ENCODE data around the gene OTOP2. TPM values are rescaled to one million over a fixed set of nuclear protein-coding genes. Genes with fewer than 3 reads are reported as not detected.

The OTOP2 gene, protein sequence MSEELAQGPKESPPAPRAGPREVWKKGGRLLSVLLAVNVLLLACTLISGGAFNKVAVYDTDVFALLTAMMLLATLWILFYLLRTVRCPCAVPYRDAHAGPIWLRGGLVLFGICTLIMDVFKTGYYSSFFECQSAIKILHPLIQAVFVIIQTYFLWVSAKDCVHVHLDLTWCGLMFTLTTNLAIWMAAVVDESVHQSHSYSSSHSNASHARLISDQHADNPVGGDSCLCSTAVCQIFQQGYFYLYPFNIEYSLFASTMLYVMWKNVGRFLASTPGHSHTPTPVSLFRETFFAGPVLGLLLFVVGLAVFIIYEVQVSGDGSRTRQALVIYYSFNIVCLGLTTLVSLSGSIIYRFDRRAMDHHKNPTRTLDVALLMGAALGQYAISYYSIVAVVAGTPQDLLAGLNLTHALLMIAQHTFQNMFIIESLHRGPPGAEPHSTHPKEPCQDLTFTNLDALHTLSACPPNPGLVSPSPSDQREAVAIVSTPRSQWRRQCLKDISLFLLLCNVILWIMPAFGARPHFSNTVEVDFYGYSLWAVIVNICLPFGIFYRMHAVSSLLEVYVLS
- not detected in 2 replicates for polyA plus RNA-seq (2011; rRNA removed)
- not detected in 2 replicates for polyA minus RNA-seq (2011; rRNA and poly(A)+ RNA removed)

GRCh38 chr17:74924250-74924948 lies at the start of gene OTOP2:
Gene OTOP2 (plus strand): TSS chr17:74924273. CDS start chr17:74924633, 360 bp downstream.
- no peak for DNase-seq (ENCODE audit: low read depth, low spot score)
- Histone ChIP-seq H3K27ac (ENCODE audit: low read depth, low read length) (no peak within 1 kb of the TSS), H3K4me3 (ENCODE audit: low read depth, low read length) (peak within 1 kb of the TSS; percentile 36; the same call in 1 of the 2 replicates), H3K9me3 (ENCODE audit: control insufficient read depth, insufficient read depth, low read length) (no peaks in the 10 kb centered on the region; the same call in 1 of the 2 replicates), H3K27me3 (ENCODE audit: control insufficient read depth, insufficient read depth, low read length) (peaks cover 60% of the 10 kb centered on the region)
- ChIA-PET CTCF (interaction anchor here (0.6 to 3.9 kb wide), 9 partner anchors 10 to 133 kb away, joined by 3 to 40 read pairs (median 3); no protein-coding TSS in a partner anchor), POLR2A (no interaction called here)
- TF ChIP-seq, protein P1, sequence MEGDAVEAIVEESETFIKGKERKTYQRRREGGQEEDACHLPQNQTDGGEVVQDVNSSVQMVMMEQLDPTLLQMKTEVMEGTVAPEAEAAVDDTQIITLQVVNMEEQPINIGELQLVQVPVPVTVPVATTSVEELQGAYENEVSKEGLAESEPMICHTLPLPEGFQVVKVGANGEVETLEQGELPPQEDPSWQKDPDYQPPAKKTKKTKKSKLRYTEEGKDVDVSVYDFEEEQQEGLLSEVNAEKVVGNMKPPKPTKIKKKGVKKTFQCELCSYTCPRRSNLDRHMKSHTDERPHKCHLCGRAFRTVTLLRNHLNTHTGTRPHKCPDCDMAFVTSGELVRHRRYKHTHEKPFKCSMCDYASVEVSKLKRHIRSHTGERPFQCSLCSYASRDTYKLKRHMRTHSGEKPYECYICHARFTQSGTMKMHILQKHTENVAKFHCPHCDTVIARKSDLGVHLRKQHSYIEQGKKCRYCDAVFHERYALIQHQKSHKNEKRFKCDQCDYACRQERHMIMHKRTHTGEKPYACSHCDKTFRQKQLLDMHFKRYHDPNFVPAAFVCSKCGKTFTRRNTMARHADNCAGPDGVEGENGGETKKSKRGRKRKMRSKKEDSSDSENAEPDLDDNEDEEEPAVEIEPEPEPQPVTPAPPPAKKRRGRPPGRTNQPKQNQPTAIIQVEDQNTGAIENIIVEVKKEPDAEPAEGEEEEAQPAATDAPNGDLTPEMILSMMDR (IDR thresholded peaks at IDR 0.05; ENCODE audit: low read depth, low read length), result no peak

DNA sequence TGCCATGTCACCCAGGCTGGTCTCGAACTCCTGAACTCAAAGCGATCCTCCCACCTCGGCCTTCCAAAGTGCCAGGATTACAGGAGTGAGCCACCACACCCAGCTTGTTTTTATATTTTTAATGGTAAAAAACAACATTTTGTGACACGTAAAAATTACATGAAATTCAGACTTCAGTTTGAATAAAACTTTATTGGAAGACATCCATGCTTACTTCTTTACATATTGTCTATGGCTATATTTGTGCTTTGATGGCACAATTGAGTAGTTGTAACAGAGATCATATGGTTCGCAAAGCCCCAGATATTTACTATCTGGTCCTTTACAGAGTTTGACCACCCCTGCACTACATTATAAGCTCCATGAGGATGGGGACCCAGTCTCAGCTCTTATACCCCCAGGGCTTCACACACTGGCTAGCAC lies 49.4 kb upstream of the OTOP2 start:
- ChIA-PET POLR2A (no interaction called here), CTCF (interaction anchor here (1.5 to 4.1 kb wide), 4 partner anchors 10 to 87 kb away, joined by 7 to 29 read pairs (median 12); no protein-coding TSS in a partner anchor)
- TF ChIP-seq, protein P1 (IDR thresholded peaks at IDR 0.05; ENCODE audit: low read depth, low read length), result no peak
- Histone ChIP-seq H3K9me3 (ENCODE audit: control insufficient read depth, insufficient read depth, low read length) (no peaks in the 10 kb centered on the region; the same call in 1 of the 2 replicates), H3K27ac (ENCODE audit: low read depth, low read length) (no peak overlapping the region), H3K27me3 (ENCODE audit: control insufficient read depth, insufficient read depth, low read length) (peaks cover 13% of the 10 kb centered on the region), H3K4me3 (ENCODE audit: low read depth, low read length) (no peak overlapping the region)
- no peak for DNase-seq (ENCODE audit: low read depth, low spot score)

DNA sequence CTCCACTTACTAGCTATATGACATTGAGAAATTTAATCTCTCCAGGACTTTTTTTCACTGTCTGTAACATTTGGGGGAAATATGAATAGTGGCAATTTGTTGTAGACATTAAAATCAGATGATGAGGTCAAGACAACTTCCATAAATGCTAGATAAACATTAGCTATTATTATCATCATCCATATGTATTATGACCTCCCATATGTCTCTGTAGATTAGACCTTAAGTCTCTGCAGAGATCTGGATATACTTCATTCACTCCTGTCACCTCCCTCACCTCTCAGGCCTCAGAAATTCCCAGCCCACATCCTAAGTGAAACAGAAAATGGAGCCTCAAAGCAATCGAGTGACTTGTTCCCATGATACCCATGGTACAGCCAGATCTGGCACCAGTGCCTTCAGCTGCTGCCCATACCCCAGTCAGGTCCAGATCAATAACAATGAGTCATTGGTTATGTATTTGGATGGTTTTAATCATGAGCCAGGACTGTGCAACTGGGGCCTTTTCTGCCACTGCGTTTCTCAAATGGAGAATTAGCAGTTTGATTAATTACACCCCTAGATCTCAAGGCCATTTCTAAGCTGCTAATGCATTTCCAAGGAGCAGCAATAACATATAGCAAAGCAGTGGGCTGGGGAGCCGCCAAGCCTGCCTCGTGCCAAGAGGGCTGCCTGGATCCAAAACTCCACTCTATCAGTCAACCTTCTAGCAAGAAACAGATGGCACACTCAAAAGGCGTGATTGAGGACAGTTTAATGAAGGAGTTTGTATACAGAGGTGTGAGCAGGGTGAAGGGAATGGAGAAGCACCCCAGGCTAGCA lies 48.7 kb upstream of the OTOP2 start:
- no peak for DNase-seq (ENCODE audit: low read depth, low spot score)
- ChIA-PET CTCF (interaction anchor here (0.6 to 4.1 kb wide), 3 partner anchors 10 to 404 kb away, joined by 4 to 29 read pairs (median 7); no protein-coding TSS in a partner anchor), POLR2A (no interaction called here)
- Histone ChIP-seq H3K27me3 (ENCODE audit: control insufficient read depth, insufficient read depth, low read length) (peaks cover 17% of the 10 kb centered on the region), H3K4me3 (ENCODE audit: low read depth, low read length) (no peak overlapping the region), H3K27ac (ENCODE audit: low read depth, low read length) (no peak overlapping the region), H3K9me3 (ENCODE audit: control insufficient read depth, insufficient read depth, low read length) (no peaks in the 10 kb centered on the region; the same call in 1 of the 2 replicates)
- TF ChIP-seq, protein P1 (IDR thresholded peaks at IDR 0.05; ENCODE audit: low read depth, low read length), result no peak

DNA sequence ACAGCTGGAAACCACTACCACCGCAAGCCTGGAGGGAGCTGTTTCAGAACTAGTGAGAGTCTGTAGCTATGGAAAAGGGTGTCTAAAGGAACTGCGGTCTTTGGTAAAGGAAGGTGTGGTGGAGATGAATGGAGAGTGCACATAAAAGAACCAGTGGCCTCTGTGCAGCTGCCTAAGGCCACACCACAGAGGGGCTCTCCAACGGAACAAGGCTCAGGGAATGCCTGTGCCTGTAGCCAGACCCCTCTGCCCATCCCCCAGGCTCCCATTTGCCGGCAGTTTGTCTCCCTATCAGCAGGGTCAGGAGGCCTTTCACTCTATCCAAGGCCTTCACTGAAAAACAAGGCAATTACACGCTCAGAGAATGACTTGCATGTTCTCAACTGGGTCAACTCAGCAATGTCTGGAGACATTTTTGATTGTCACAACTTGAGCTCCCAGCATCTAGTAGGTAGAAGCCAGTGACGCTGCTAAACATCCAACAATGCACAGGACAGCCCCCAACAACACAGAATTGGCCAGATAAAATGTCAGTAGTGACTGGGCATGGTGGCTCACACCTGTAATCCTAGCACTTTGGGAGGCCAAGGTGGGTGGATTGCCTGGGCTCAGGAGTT lies 48.0 kb upstream of the OTOP2 start:
- CTCF ChIA-PET, result interaction anchor here (0.6 to 4.1 kb wide), 2 partner anchors 11 to 403 kb away, joined by 4 to 29 read pairs; no protein-coding TSS in a partner anchor
- no peak for DNase-seq (ENCODE audit: low read depth, low spot score)
- no peak overlapping the region for H3K27ac ChIP-seq (ENCODE audit: low read depth, low read length)

More for the DNA sequence above, 48.0 kb upstream of the OTOP2 start:
- H3K27me3 ChIP-seq (ENCODE audit: control insufficient read depth, insufficient read depth, low read length), result peaks cover 22% of the 10 kb centered on the region
- H3K4me3 ChIP-seq (ENCODE audit: low read depth, low read length), result no peak overlapping the region
- H3K9me3 ChIP-seq (ENCODE audit: control insufficient read depth, insufficient read depth, low read length), result no peaks in the 10 kb centered on the region; the same call in 1 of the 2 replicates
- TF ChIP-seq, protein P1 (IDR thresholded peaks at IDR 0.05; ENCODE audit: low read depth, low read length), result no peak
- POLR2A ChIA-PET, result no interaction called here
